GM19372 (cell line): ENCODE data around the gene ACTG2.
A peak's percentile ranks its signal among the peaks of the same experiment; 100 is the strongest.

Experiments
- ATAC-seq: cut with Tn5 transposase; IDR thresholded peaks from one replicate; pipeline ENCODE4 v1.9.1; 2021; ENCODE audit warnings: mild to moderate bottlenecking, low read depth, moderate library complexity; ENCODE audit not compliant: unreplicated experiment

ACTG2 gene

DNA sequence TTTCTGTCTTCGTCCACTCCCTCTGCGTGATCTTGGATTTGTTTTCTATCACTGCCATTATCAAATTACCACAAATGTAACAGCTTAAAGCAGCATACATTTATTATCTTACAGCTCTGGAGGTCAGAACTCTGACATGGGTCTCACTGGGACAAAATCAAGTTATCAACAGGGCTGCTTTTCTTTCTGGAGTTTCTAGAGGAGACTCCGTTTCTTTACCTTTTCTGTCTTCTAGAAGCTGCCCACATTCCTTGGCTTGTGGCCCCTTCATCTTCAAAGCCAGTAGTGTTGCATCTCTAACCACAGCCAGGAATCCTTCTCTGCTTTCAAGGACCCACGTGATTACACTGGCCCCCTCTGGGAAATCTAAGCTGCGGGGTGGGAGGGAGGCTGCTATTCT lies 70.0 kb downstream of the ACTG2 start:
- ATAC-seq: no peak

DNA sequence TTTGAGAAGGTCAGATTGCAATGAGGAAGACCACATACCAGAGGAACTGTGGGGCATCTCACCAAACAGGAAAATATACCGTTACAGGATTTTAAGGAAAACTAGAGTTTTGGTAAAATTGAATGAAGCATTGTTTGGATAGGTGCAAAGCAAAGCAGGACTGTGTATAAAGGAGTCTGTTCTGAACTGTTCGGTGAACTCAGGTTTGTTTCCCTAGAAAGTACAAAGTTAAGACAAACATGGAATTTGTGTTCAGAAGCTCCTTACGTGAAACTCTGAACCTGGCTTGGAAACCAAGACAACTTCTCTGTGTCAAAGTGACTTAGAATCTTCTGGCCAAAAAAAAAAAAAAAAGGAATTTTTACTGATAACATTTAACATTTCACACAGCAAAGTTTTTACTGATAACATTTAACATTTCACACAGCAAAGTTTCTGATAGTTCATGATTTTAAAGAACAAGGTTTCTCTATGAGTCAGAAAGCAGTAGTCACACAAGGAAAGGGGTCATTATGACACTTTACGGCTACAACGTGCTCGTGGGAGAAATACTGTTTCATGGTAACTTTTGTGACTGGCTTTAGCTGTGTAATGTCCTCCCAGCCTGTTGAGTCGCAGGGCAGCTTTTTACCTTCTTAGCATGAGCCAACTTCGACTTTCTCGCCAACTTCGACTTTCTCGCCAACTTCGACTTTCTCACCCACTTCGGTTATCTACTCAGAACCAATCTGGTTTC lies 70.7 kb downstream of the ACTG2 start:
- peak; percentile 51 for ATAC-seq

DNA sequence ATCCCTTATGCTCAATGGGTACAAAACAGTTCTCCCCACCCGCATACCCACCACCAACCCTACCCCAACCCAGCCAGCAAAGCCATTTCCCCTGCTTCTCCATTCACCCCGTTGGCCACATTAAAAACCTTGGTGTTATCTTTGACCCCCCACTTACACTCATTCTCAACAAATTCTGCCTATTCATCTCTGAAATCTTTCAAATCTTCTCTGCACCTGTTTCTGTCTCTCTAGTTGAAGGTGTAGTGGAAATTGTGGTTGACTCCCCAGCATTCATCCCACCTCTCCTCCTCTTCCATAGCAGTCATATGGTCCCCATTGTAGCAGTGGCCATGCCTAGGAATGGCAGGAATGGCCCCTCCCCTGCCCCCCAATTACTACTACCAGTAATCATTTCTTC lies 71.4 kb downstream of the ACTG2 start:
- ATAC-seq: peak; percentile 19

DNA sequence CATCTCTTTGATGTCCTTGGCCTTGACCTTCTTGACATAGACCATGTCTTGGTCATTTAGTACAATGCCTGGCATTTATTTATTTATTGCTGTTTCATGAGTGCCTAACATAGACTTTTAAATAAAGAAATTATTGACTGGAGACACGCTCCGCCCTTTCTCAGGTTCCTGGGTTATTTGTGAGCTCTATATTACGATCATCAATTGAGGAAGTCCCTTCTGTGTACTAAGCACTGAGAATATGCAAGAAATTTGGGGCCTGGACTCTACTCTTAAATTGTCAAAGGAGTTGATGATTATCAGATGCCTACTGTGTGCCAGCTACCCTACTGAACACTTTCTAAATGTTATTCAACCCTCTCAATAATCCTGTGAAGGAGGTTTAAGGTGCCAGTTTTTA lies 72.2 kb downstream of the ACTG2 start:
- no peak for ATAC-seq

DNA sequence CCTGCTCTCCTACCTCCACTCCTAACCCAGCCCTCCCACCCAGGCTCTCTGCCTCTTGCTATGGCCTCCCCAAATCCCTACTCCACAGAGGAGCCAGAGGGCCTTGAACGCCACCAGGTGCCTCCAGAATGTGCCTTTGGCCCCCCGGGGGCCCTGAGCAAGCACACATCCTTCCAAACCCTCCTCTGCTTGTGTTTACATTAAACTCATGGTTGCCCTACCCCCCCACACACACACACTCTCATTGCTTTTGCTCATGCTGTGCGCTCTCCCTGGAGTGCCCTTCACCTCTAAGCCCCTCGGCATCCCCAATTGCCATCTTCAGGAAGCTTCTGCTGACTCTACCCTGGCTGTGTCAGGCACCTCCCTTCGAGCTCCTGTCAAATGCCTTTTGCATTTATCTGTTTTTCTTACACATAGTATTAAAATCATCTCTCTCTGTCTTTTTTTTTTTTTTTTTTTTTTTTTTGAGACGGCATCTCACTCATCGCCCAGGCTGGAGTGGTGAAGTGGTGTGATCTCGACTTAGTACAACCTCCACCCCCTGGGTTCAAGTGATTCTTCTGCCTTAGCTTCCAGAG lies 75.6 kb downstream of the ACTG2 start:
- no peak for ATAC-seq

DNA sequence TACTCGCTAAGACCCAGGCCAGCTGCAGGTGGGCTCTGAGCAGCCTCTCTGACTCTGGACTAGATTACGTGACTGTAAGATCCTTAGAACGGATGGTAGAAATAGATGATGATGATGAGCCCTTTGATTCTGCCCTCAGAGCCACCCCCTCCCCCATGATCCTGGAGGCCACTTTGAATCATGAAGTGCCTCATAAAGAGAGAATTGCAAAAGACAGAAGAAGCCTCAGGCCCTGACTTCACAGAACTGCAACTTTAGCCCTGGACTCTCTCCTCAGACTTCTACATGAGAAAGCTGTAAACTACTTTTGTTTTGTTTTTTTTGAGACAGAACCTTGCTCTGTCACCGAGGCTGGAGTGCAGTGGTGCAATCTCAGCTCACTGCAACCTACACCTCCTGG lies 76.5 kb downstream of the ACTG2 start:
- ATAC-seq: no peak
